Testis (tissue), 2 donors: ENCODE results near the gene PRAME.

Experiments used
- CTCF ChIP-seq, 3 experiments: fragments of 450-650 bp in 2 of 3; fragments of 200-600 bp in 1 of 3; sonication (generic) in 1 of 3; IDR thresholded peaks; one replicate each; pipeline ENCODE4 v1.5.1; 2016 to 2019; ENCODE audit warnings: antibody characterized with exemption in 3 of 3, mild to moderate bottlenecking in 2 of 3, moderate library complexity in 1 of 3
- POLR2A ChIP-seq: fragments of 450-650 bp; IDR thresholded peaks from one replicate; pipeline ENCODE4 v1.6.1; 2017; ENCODE audit warnings: antibody characterized with exemption, mild to moderate bottlenecking, moderate library complexity

- TF ChIP-seq CTCF (IDR thresholded peaks at IDR 0.05) (no peak), POLR2A (no peak)
Observed at GRCh38 chr22:22535662-22536061, 23.4 kb downstream of the PRAME start.
